NCI-H1048 (cell line): ENCODE results near the gene AFF3.
"Not testable (repeated sequence)": the region's sequence is repeated elsewhere in the genome, so short reads cannot be mapped to it uniquely, and the experiment has no call there.

Experiments used
- DNase-seq: peaks from one replicate; lab custom pipeline; 2025; lab: John Stamatoyannopoulos, UW

The AFF3 gene

GRCh38 chr2:100148883-100149282, 6.5 kb upstream of the AFF3 start:
- DNase-seq, result no peak

GRCh38 chr2:100146657-100146960, 4.2 kb upstream of the AFF3 start:
- no peak for DNase-seq

GRCh38 chr2:100145893-100146656, 3.7 kb upstream of the AFF3 start:
- DNase-seq, result no peak

- no peak for DNase-seq
These were observed 896 bp upstream of the AFF3 start for GRCh38 chr2:100143286-100143685.

- DNase-seq, result no peak
These were observed 484 bp downstream of the AFF3 start for GRCh38 chr2:100141906-100142305.

- no peak for DNase-seq
These were observed 1.8 kb downstream of the AFF3 start for GRCh38 chr2:100140582-100140981.

GRCh38 chr2:100137866-100138570, 4.4 kb downstream of the AFF3 start:
- DNase-seq, result no peak

GRCh38 chr2:100137318-100137717, 5.1 kb downstream of the AFF3 start:
- DNase-seq, result no peak

- no peak for DNase-seq
These were observed 6.1 kb downstream of the AFF3 start for GRCh38 chr2:100136310-100136709.

- no peak for DNase-seq
These were observed 7.0 kb downstream of the AFF3 start for GRCh38 chr2:100135415-100135814.

GRCh38 chr2:100130595-100131391, 11.6 kb downstream of the AFF3 start:
- DNase-seq, result no peak

- DNase-seq, result no peak
These were observed 15.4 kb downstream of the AFF3 start for GRCh38 chr2:100126897-100127401.

- no peak for DNase-seq
These were observed 16.2 kb downstream of the AFF3 start for GRCh38 chr2:100126201-100126600.

GRCh38 chr2:100125626-100126025, 16.8 kb downstream of the AFF3 start:
- DNase-seq, result no peak

GRCh38 chr2:100124761-100125160, 17.6 kb downstream of the AFF3 start:
- no peak for DNase-seq

GRCh38 chr2:100121124-100121718, 21.2 kb downstream of the AFF3 start:
- DNase-seq, result no peak

- DNase-seq, result no peak
These were observed 23.2 kb downstream of the AFF3 start for GRCh38 chr2:100119235-100119634.

- DNase-seq, result no peak
These were observed 28.4 kb downstream of the AFF3 start for GRCh38 chr2:100113990-100114433.

GRCh38 chr2:100110614-100111000, 31.8 kb downstream of the AFF3 start:
- no peak for DNase-seq

- DNase-seq, result no peak
These were observed 32.3 kb downstream of the AFF3 start for GRCh38 chr2:100109986-100110613.

GRCh38 chr2:100108648-100109020, 33.8 kb downstream of the AFF3 start:
- not testable (repeated sequence) for DNase-seq
